Nephron progenitor cell (in vitro differentiated cells): ENCODE data around the gene CCDC57.
"Not testable (repeated sequence)": the region's sequence is repeated elsewhere in the genome, so short reads cannot be mapped to it uniquely, and the experiment has no call there.

ENCODE experiments used
- DNase-seq: peaks from one replicate; pipeline ENCODE4 v3.0.0; 2021
- H3K27ac Mint-ChIP-seq: 2 replicates; pipeline ENCODE4 v1.8.0; 2021; ENCODE audit warnings: mild to moderate bottlenecking, moderate library complexity, mixed read lengths
- H3K27me3 Mint-ChIP-seq: 2 replicates; pipeline ENCODE4 v1.8.0; 2021; ENCODE audit warnings: mild to moderate bottlenecking, low read depth, mixed read lengths; ENCODE audit not compliant: poor library complexity
- H3K36me3 Mint-ChIP-seq: 2 replicates; pipeline ENCODE4 v1.8.0; 2021; ENCODE audit warnings: low read depth, mixed read lengths
- H3K4me1 Mint-ChIP-seq: 2 replicates; pipeline ENCODE4 v1.8.0; 2021; ENCODE audit warnings: mixed read lengths
- H3K4me3 Mint-ChIP-seq: 2 replicates; pipeline ENCODE4 v1.8.0; 2021; ENCODE audit warnings: mild to moderate bottlenecking, moderate library complexity, mixed read lengths
- H3K9me3 Mint-ChIP-seq: 2 replicates; pipeline ENCODE4 v1.8.0; 2021; ENCODE audit warnings: mild to moderate bottlenecking, moderate library complexity, mixed read lengths
- CTCF ChIP-seq: fragments of 200-600 bp; sonication (generic); IDR thresholded peaks from 2 replicates; pipeline ENCODE4 v1.5.0; 2021; ENCODE audit warnings: antibody characterized with exemption

Gene CCDC57

DNA sequence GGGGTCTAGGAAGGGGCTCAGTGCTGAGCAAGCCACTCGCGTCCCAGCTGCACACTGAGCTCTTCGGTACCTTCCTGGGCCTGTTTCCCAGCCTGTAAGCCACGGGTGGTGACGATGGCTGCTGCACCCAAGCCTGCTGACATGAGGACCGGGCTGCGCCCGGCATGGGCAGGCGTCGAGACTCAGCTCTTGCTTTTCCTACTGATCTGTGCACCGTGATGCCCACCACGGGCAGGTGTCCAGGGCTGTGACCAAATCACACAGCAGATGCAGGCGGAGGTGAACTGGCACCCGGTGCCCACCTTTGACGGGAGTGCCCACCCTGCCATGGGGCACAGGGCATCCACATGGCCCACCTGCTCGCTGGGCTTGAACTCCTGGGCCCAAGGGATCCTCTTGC, 17.9 kb downstream of the CCDC57 start:
- H3K4me3 Mint-ChIP-seq: no peak overlapping the region
- no peaks in the 10 kb centered on the region for H3K9me3 Mint-ChIP-seq
- no peak for TF ChIP-seq CTCF

DNA sequence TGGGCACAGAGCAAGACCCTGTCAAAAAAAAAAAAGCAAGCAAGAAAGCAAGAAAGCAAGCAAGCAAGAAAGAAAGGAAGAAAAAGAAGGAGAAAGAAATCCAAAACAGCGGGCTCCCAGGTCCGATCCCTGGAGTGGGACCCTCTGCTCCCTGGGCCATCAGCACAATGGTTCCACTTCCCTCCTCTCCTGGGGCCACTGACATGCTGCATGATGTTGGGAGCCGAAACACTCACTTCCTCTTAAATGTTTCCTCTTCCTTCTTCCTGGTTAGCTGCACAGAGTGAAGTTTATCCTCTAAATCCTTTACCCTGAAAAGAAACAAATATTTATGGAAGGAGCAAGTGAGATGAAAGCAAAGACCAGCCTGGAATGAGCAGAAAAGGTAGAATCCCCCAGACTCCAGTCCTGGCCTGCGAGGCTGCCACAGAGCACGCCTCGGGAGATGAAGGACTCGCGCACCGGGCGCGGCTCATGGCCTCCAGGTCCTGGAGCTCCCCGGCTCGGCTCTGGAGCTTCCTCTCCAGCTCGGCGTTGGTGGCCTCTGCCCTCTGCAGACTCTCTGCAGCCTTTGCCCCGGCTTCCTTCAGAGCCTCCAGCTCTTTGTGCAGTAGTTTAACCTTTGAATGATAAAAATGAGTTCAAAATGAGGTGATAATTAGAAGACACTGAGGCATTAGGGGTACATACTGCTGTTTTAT, 19.0 kb downstream of the CCDC57 start:
- H3K27ac Mint-ChIP-seq: no peak overlapping the region
- no peaks in the 10 kb centered on the region for H3K9me3 Mint-ChIP-seq
- H3K4me3 Mint-ChIP-seq: no peak overlapping the region
- peaks cover 52% of the 10 kb centered on the region for H3K36me3 Mint-ChIP-seq
- no peak for DNase-seq
- H3K27me3 Mint-ChIP-seq: no peaks in the 10 kb centered on the region
- TF ChIP-seq CTCF: no peak
- H3K4me1 Mint-ChIP-seq: no peaks in the 10 kb centered on the region

More for the DNA sequence above, 17.9 kb downstream of the CCDC57 start:
- Mint-ChIP-seq H3K27me3 (no peaks in the 10 kb centered on the region), H3K27ac (no peak overlapping the region), H3K4me1 (no peaks in the 10 kb centered on the region), H3K36me3 (peaks cover 63% of the 10 kb centered on the region)
- DNase-seq: no peak

DNA sequence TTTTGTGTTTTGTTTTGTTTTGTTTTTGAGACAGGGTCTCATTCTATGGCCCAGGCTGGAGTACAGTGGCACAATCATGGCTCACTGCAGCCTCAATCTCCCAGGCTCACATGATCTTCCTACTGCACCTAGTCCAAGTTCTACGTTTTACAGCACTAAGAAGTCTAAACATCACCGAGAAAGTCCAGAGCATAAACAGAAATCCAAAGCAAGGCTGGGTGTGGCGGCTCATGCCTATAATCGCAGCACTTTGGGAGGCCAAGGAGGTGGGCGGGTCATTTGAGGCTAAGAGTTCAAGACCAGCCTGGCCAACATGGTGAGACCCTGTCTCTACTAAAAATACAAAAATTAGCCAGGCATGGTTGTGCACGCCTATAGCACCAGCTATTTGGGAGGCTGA, 19.6 kb downstream of the CCDC57 start:
- not testable (repeated sequence) for H3K27me3 Mint-ChIP-seq, H3K9me3 Mint-ChIP-seq, H3K27ac Mint-ChIP-seq, DNase-seq, H3K4me3 Mint-ChIP-seq, H3K4me1 Mint-ChIP-seq
- peaks cover 46% of the 10 kb centered on the region for H3K36me3 Mint-ChIP-seq

DNA sequence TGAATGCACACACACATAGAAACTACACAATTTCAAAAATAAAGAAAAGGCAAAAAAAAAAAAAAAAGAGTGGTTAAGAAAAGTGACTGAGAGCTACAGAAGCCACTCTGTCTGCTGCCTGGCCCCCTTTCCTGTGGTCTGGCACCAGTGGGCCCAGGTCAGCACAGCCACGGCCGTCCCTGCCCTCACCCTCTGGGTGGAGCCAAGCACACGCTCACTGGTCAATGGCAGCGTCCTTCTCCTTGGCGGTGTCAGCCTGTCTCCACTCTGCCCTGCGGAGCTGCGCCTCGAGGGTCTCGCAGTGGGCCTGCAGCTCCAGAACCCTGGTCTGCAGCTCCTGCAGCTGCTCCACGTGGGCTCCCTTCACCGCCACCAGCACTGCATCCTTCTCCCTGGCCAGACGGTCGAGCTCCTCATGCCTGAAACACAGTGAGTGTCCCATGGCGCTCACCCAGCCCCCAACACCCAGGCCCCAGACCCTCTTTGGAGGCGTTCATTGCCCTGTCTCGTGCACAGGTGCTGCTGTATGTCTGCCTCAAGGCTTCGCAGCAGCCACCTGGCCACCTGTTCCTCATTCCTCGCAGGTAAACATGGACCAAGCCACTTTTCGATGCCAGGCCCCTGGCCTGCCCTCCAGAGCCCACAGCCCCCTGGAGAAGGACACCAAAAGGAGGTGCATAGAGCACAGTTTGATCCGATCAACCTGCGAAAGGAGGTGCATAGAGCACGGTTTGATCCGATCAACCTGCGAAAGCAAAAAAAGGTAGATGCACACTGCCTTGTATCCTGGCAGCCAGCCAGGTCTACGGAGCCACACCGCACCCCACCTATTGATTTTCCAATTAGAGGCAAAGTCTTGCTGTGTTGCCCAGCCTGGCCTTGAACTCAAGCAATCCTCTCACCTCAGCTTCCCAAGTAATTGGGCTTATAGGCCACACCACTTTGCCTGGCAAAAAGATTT, 24.4 kb downstream of the CCDC57 start:
- Mint-ChIP-seq H3K4me3 (no peak overlapping the region), H3K36me3 (peaks cover 37% of the 10 kb centered on the region), H3K27me3 (peaks cover 3% of the 10 kb centered on the region), H3K4me1 (no peaks in the 10 kb centered on the region), H3K9me3 (no peaks in the 10 kb centered on the region), H3K27ac (no peak overlapping the region)
- no peak for TF ChIP-seq CTCF
- no peak for DNase-seq

DNA sequence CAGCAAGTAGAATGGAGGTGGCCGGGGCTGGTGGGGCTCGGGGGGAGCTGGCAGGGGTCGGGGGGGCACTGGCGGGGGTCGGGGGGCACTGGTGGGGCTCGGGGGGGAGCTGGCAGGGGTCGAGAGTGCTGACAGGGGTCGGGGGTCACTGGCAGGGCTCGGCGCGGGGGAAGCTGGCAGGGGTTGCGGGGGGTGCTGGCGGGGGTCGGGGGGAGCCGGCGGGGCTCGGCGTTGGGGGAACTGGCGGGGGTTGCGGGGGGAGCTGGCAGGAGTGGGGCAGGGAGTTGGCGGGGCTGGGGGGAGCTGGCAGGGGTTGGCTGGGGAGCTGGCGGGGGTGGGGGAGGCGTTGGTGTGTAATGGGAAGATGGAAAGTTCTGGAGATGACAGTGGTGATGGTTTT, 25.1 kb downstream of the CCDC57 start:
- Mint-ChIP-seq H3K9me3 (no peaks in the 10 kb centered on the region), H3K27ac (no peak overlapping the region), H3K4me1 (no peaks in the 10 kb centered on the region), H3K4me3 (no peak overlapping the region), H3K27me3 (peaks cover 3% of the 10 kb centered on the region), H3K36me3 (peaks cover 37% of the 10 kb centered on the region)
- no peak for DNase-seq
- TF ChIP-seq CTCF: no peak

- Mint-ChIP-seq H3K36me3 (peaks cover 38% of the 10 kb centered on the region), H3K4me1 (peaks cover 5% of the 10 kb centered on the region), H3K4me3 (no peak overlapping the region), H3K9me3 (no peaks in the 10 kb centered on the region), H3K27me3 (peaks cover 3% of the 10 kb centered on the region), H3K27ac (no peak overlapping the region)
- no peak for DNase-seq
- TF ChIP-seq CTCF: no peak
Measured at GRCh38 chr17:82186221-82186620, 26.4 kb downstream of the CCDC57 start.
